ENCODE measurements around the gene MARCHF2. TPM values are rescaled to one million over a fixed set of nuclear protein-coding genes. Genes with fewer than 3 reads are reported as not detected.

The MARCHF2 gene
- total RNA-seq, 2 experiments from 2014 or later, result 10.3 to 11.1 TPM

DNA sequence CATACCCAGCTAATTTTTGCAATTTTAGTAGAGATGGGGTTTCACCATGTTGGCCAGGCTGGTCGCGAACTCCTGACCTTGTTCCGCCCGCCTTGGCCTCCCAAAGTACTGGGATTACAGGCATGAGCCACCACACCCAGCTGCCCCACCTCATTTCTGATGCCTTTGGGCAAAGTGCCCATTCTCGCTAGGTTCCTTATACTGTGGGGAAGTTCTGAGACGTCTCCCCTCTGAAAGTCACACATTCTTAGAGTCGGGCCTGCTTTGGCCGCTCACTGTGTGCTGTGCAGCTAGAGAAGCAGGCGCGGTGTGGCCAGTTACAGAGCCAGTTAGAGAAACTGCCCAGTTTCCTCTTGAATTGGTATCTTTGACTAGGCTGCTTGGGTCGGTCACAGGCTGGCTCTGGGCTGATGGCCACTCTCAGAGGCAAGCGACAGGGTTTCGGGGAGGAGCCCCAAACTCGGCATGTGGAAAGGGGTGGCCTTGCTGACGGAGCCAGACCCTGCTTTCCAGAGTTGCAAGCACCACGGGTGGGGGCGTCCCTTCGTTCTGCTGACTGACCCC lies 71.3 kb downstream of the MARCHF2 start:
- ChIA-PET POLR2A (no interaction called here), CTCF (no interaction called here)

DNA sequence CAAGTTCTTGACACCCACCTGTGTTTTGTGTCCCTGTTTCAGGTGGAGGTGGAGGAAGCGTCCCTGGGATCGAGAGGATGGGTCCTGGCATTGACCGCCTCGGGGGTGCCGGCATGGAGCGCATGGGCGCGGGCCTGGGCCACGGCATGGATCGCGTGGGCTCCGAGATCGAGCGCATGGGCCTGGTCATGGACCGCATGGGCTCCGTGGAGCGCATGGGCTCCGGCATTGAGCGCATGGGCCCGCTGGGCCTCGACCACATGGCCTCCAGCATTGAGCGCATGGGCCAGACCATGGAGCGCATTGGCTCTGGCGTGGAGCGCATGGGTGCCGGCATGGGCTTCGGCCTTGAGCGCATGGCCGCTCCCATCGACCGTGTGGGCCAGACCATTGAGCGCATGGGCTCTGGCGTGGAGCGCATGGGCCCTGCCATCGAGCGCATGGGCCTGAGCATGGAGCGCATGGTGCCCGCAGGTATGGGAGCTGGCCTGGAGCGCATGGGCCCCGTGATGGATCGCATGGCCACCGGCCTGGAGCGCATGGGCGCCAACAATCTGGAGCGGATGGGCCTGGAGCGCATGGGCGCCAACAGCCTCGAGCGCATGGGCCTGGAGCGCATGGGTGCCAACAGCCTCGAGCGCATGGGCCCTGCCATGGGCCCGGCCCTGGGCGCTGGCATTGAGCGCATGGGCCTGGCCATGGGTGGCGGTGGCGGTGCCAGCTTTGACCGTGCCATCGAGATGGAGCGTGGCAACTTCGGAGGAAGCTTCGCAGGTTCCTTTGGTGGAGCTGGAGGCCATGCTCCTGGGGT lies 72.7 kb downstream of the MARCHF2 start:
- POLR2A ChIA-PET, result interaction anchor here (0.5 kb wide), 1 partner anchor 10 kb away, joined by 3 read pairs; no protein-coding TSS in a partner anchor
- CTCF ChIA-PET, result interaction anchor here (0.7 to 2.4 kb wide), 2 partner anchors 10 to 95 kb away, joined by 5 to 17 read pairs; no protein-coding TSS in a partner anchor

DNA sequence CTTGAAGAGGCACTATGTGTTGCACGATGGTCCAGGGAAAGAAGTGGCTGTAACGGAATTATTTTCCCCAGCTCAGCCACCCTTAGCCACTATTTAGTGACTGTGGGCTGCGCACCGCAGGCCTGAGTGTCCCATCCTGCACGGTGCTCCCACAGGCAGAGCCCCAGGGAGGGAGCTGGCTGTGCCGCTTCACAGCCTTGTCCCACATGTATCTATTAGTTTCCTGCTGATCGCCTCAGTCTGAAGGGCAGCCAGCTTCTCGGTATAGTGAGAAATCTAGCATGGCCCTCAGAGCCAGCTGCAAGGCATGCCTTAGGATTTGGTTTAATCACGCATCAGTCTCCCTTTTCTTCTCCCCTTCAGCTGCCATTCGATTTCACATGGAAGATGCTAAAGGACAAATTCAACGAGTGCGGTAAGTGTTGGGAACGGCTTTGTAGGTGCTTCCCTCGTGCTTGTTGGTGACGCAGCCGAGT lies 73.6 kb downstream of the MARCHF2 start:
- ChIA-PET CTCF (interaction anchor here (0.5 to 2.4 kb wide), 10 partner anchors 9 to 133 kb away, joined by 3 to 17 read pairs (median 4); partner anchors contain the start of gene ZNF414), POLR2A (interaction anchor here (0.5 to 1.7 kb wide), 3 partner anchors 11 to 79 kb away, joined by 3 to 11 read pairs (median 3); partner anchors contain the start of gene ZNF414)

DNA sequence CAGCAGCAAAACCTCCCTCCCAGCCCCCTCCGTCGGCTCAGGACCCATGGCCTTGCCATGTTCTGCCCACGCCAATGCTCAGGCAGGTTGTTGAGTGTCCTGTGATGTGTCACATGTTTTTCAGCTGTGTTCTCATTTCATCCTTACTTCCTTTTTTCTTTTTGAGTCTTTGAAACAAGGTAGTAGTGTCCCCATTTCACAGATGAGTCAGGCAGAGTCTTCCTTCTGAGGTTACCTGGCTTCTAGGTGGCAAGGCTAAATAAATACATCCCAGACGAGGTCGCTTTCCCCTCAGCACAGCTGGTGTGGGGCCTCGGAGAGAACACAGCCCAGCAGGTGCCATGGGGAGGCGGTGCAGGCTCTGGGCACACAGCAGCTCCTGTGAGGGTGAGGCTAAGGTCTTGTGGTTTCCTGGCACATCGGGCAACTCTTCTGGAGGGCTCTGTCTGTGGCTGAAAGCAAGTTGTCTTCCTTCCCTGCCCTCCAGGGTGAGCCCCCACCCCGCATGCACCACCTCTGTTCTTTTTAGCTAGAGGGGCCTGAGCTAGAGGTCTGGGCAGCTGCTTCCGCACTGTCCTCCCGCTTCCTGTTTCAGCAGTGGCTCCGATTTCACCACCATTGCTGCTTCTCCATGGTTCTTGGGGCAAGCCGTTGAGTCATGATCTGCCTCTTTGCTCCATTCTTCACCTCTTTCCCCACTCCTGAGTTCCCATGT lies 74.2 kb downstream of the MARCHF2 start:
- ChIA-PET CTCF (interaction anchor here (0.6 to 2.4 kb wide), 7 partner anchors 9 to 134 kb away, joined by 3 to 17 read pairs (median 4); partner anchors contain the start of gene ZNF414), POLR2A (interaction anchor here (0.5 to 1.7 kb wide), 3 partner anchors 8 to 78 kb away, joined by 3 to 11 read pairs (median 3); partner anchors contain the start of gene ZNF414)

DNA sequence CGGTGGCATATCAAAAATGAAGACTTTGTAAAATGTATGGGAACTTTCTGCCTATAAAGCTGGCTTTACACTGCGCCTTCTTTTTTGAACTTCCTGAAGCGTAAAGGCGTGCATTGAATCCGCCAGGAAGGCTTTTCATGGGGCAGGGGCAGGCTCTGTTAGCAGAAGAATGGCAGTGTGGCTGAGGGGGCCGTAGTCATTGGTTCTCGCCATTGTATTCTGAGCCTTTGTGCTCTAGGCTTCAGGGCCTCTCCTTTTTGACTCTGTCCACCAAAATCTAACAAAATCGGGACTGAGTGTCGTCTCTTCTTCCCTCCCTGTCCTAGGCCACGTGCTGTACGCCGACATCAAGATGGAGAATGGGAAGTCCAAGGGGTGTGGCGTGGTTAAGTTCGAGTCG lies 75.3 kb downstream of the MARCHF2 start:
- POLR2A ChIA-PET, result no interaction called here

More for the DNA sequence above, 75.3 kb downstream of the MARCHF2 start:
- CTCF ChIA-PET, result interaction anchor here (2.4 kb wide), 1 partner anchor 92 kb away, joined by 17 read pairs; no protein-coding TSS in a partner anchor

Other genes starting within 250 kb of the MARCHF2 start
- 10 to 100 TPM; 18.0 to 20.5 TPM for gene CERS4, start 203.9 kb upstream of the MARCHF2 start, total RNA-seq
- gene CD320, start 104.9 kb upstream of the MARCHF2 start, total RNA-seq, result 10 to 100 TPM; 93.6 to 98.8 TPM
- 10 to 100 TPM; 81.3 to 83.6 TPM for gene NDUFA7, start 91.9 kb upstream of the MARCHF2 start, total RNA-seq
- 1,000 to 10,000 TPM; 2,077 to 2,155 TPM for gene RPS28, start 91.8 kb upstream of the MARCHF2 start, total RNA-seq
- gene KANK3, start 70.0 kb upstream of the MARCHF2 start, total RNA-seq, result 1 to 10 TPM; 1.0 TPM
- gene ANGPTL4, start 49.1 kb upstream of the MARCHF2 start, total RNA-seq, result under 1 TPM; 0.19 to 0.42 TPM
- gene RAB11B, start 22.9 kb upstream of the MARCHF2 start, total RNA-seq, result 10 to 100 TPM; 57.7 to 61.5 TPM
- 100 to 1,000 TPM; 330 to 334 TPM for gene HNRNPM, start 31.7 kb downstream of the MARCHF2 start, total RNA-seq
- gene PRAM1, start 89.3 kb downstream of the MARCHF2 start, total RNA-seq, result under 1 TPM; 0.13 to 0.25 TPM
- gene ZNF414, start 100.9 kb downstream of the MARCHF2 start, total RNA-seq, result 10 to 100 TPM; 21.4 to 22.2 TPM
- gene MYO1F, start 164.1 kb downstream of the MARCHF2 start, total RNA-seq, result 10 to 100 TPM; 35.4 to 36.1 TPM
- gene ADAMTS10, start 197.4 kb downstream of the MARCHF2 start, total RNA-seq, result 1 to 10 TPM; 4.7 to 6.9 TPM
- not detected for gene NFILZ, start 217.3 kb downstream of the MARCHF2 start, total RNA-seq

Data from activated CD8-positive, alpha-beta memory T cell treated with anti-CD3 and anti-CD28 coated beads for 36 hours (primary cell).